ENCODE results near the gene STK11. TPM values are rescaled to one million over a fixed set of nuclear protein-coding genes. Genes with fewer than 3 reads are reported as not detected.
"Not testable (repeated sequence)": the region's sequence is repeated elsewhere in the genome, so short reads cannot be mapped to it uniquely, and the experiment has no call there.

The STK11 gene
- total RNA-seq, 1 donor from 2014 or later, result 27.4 TPM

- Histone ChIP-seq H4K20me1 (ENCODE audit: low read depth) (no peaks in the 10 kb centered on the region), H3K9ac (no peak overlapping the region), H3K27me3 (no peaks in the 10 kb centered on the region), H3K4me3 (no peak overlapping the region), H2AFZ (replicated peaks) (no peak overlapping the region), H3K27ac (no peak overlapping the region), H3K4me1 (peaks cover 6% of the 10 kb centered on the region), H3K36me3 (no peaks in the 10 kb centered on the region), H3K4me2 (no peak overlapping the region), H3F3A (ENCODE audit: low read depth) (no peaks in the 10 kb centered on the region), H3K9me3 (ENCODE audit: low read depth) (no peaks in the 10 kb centered on the region), H3K79me2 (ENCODE audit: low read depth) (no peaks in the 10 kb centered on the region)
- Mint-ChIP-seq H3K4me1 (peaks cover 4% of the 10 kb centered on the region), H3K4me3 (no peak overlapping the region), H3K27ac (no peak overlapping the region), H3K9me3 (no peaks in the 10 kb centered on the region), H3K36me3 (no peaks in the 10 kb centered on the region), H3K27me3 (ENCODE audit: insufficient read depth, low read depth) (peaks cover 17% of the 10 kb centered on the region)
- no peak for DNase-seq (ENCODE audit: low spot score)
- TF ChIP-seq EZH2phosphoT487 (IDR thresholded peaks at IDR 0.05) (no peak), EZH2 (IDR thresholded peaks at IDR 0.05) (no peak)
- TF ChIP-seq, protein P1, sequence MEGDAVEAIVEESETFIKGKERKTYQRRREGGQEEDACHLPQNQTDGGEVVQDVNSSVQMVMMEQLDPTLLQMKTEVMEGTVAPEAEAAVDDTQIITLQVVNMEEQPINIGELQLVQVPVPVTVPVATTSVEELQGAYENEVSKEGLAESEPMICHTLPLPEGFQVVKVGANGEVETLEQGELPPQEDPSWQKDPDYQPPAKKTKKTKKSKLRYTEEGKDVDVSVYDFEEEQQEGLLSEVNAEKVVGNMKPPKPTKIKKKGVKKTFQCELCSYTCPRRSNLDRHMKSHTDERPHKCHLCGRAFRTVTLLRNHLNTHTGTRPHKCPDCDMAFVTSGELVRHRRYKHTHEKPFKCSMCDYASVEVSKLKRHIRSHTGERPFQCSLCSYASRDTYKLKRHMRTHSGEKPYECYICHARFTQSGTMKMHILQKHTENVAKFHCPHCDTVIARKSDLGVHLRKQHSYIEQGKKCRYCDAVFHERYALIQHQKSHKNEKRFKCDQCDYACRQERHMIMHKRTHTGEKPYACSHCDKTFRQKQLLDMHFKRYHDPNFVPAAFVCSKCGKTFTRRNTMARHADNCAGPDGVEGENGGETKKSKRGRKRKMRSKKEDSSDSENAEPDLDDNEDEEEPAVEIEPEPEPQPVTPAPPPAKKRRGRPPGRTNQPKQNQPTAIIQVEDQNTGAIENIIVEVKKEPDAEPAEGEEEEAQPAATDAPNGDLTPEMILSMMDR (IDR thresholded peaks at IDR 0.05), result no peak
Measured at GRCh38 chr19:1182727-1183126, 22.9 kb upstream of the STK11 start.

GRCh38 chr19:1183543-1184172, 21.9 kb upstream of the STK11 start:
- Histone ChIP-seq H3K27me3 (no peaks in the 10 kb centered on the region), H2AFZ (replicated peaks) (no peak overlapping the region), H3K36me3 (no peaks in the 10 kb centered on the region)

GRCh38 chr19:1189419-1189818, 16.2 kb upstream of the STK11 start:
- Histone ChIP-seq H3K79me2 (ENCODE audit: low read depth) (no peaks in the 10 kb centered on the region), H3K27ac (no peak overlapping the region), H2AFZ (replicated peaks) (no peak overlapping the region), H3K4me1 (no peaks in the 10 kb centered on the region), H3K9me3 (ENCODE audit: low read depth) (no peaks in the 10 kb centered on the region), H3K27me3 (no peaks in the 10 kb centered on the region), H3K4me3 (no peak overlapping the region), H3K4me2 (no peak overlapping the region), H4K20me1 (ENCODE audit: low read depth) (no peaks in the 10 kb centered on the region), H3K9ac (no peak overlapping the region), H3F3A (ENCODE audit: low read depth) (peaks cover 20% of the 10 kb centered on the region), H3K36me3 (no peaks in the 10 kb centered on the region)
- Mint-ChIP-seq H3K27me3 (ENCODE audit: insufficient read depth, low read depth) (no peaks in the 10 kb centered on the region), H3K9me3 (no peaks in the 10 kb centered on the region), H3K4me1 (peaks cover 9% of the 10 kb centered on the region), H3K36me3 (no peaks in the 10 kb centered on the region), H3K27ac (peak overlapping the region; percentile 46), H3K4me3 (no peak overlapping the region)
- DNase-seq (ENCODE audit: low spot score), result peak; percentile 2
- TF ChIP-seq, protein P1 (IDR thresholded peaks at IDR 0.05), result no peak
- TF ChIP-seq EZH2 (IDR thresholded peaks at IDR 0.05) (no peak), EZH2phosphoT487 (IDR thresholded peaks at IDR 0.05) (no peak)

More at GRCh38 chr19:1183543-1184172, 21.9 kb upstream of the STK11 start:
- Histone ChIP-seq H3K9ac (no peak overlapping the region), H3K4me1 (peaks cover 6% of the 10 kb centered on the region), H3K79me2 (ENCODE audit: low read depth) (no peaks in the 10 kb centered on the region), H3K4me3 (no peak overlapping the region), H3K9me3 (ENCODE audit: low read depth) (no peaks in the 10 kb centered on the region), H3K4me2 (no peak overlapping the region), H4K20me1 (ENCODE audit: low read depth) (no peaks in the 10 kb centered on the region), H3F3A (ENCODE audit: low read depth) (peaks cover under 1% of the 10 kb centered on the region), H3K27ac (no peak overlapping the region)
- H3K36me3 Mint-ChIP-seq, result no peaks in the 10 kb centered on the region
- no peak overlapping the region for H3K27ac Mint-ChIP-seq
- peaks cover 16% of the 10 kb centered on the region for H3K27me3 Mint-ChIP-seq (ENCODE audit: insufficient read depth, low read depth)
- H3K4me3 Mint-ChIP-seq, result no peak overlapping the region
- no peaks in the 10 kb centered on the region for H3K9me3 Mint-ChIP-seq
- DNase-seq (ENCODE audit: low spot score), result no peak
- H3K4me1 Mint-ChIP-seq, result peaks cover 4% of the 10 kb centered on the region
- TF ChIP-seq EZH2phosphoT487 (IDR thresholded peaks at IDR 0.05), result no peak

DNA sequence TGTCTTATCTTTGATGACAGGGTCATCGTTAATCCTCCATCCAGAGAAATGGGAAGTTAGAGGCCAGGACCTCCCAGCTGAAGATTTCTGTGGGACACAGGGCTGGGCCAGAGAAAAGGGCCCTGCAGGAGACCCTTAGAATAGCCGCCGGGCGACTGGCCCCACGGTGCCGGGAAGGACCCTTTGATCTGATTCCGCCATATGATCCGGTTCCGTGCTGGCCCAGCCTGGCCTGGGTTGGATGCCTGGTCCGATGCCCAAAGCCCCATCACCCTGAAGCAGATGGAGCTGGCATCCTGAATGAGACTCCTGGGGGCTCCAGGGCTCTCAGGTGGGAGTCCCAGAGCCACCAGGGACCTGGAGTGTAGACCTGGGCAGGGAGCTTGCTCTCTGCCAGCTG, 6.0 kb upstream of the STK11 start:
- peaks cover 2% of the 10 kb centered on the region for H3K27me3 Mint-ChIP-seq (ENCODE audit: insufficient read depth, low read depth)
- H3K4me3 ChIP-seq, result no peak overlapping the region
- H4K20me1 ChIP-seq (ENCODE audit: low read depth), result no peaks in the 10 kb centered on the region
- no peaks in the 10 kb centered on the region for H3K9me3 ChIP-seq (ENCODE audit: low read depth)
- no peaks in the 10 kb centered on the region for H3K27me3 ChIP-seq
- no peak overlapping the region for H3K27ac Mint-ChIP-seq
- H3K4me1 Mint-ChIP-seq, result peaks cover 8% of the 10 kb centered on the region
- H3K27ac ChIP-seq, result no peak overlapping the region
- H3K36me3 Mint-ChIP-seq, result no peaks in the 10 kb centered on the region
- H3K36me3 ChIP-seq, result no peaks in the 10 kb centered on the region
- no peaks in the 10 kb centered on the region for H3K79me2 ChIP-seq (ENCODE audit: low read depth)
- H3K9ac ChIP-seq, result no peak overlapping the region
- no peak overlapping the region for H3K4me3 Mint-ChIP-seq
- no peak overlapping the region for H2AFZ ChIP-seq (replicated peaks)
- H3K4me2 ChIP-seq, result no peak overlapping the region
- no peak for TF ChIP-seq EZH2phosphoT487 (IDR thresholded peaks at IDR 0.05)
- no peaks in the 10 kb centered on the region for H3K4me1 ChIP-seq
- no peak for DNase-seq (ENCODE audit: low spot score)
- H3K9me3 Mint-ChIP-seq, result no peaks in the 10 kb centered on the region
- H3F3A ChIP-seq (ENCODE audit: low read depth), result peaks cover 4% of the 10 kb centered on the region

GRCh38 chr19:1200614-1201013, 5.0 kb upstream of the STK11 start:
- not testable (repeated sequence) for H3K27me3 Mint-ChIP-seq (ENCODE audit: insufficient read depth, low read depth); H3K4me3 ChIP-seq; H3K27me3 ChIP-seq; H4K20me1 ChIP-seq (ENCODE audit: low read depth); H3K79me2 ChIP-seq (ENCODE audit: low read depth); H3K4me1 Mint-ChIP-seq; H3K9me3 Mint-ChIP-seq; H2AFZ ChIP-seq (replicated peaks); H3K27ac Mint-ChIP-seq; H3K9me3 ChIP-seq (ENCODE audit: low read depth); H3K4me2 ChIP-seq; H3K4me3 Mint-ChIP-seq; H3K36me3 Mint-ChIP-seq; H3K4me1 ChIP-seq; H3K9ac ChIP-seq; H3K36me3 ChIP-seq; H3K27ac ChIP-seq; DNase-seq (ENCODE audit: low spot score)
- H3F3A ChIP-seq (ENCODE audit: low read depth), result peaks cover 12% of the 10 kb centered on the region
